Stimulated activated CD4-positive, alpha-beta T cell treated with anti-CD3 and anti-CD28 coated beads, Interleukin-1b, Interleukin-23, amount 100 ng/mL, for 48 hours (primary cell): ENCODE results near the gene TSPAN18.
A peak's percentile ranks its signal among the peaks of the same experiment; 100 is the strongest.

ENCODE experiments used
- DNase-seq: peaks from one replicate; pipeline ENCODE4 v3.0.0-alpha.2; 2020

The TSPAN18 gene

GRCh38 chr11:44803009-44803408 lies 76.2 kb downstream of the TSPAN18 start:
- DNase-seq: no peak

DNA sequence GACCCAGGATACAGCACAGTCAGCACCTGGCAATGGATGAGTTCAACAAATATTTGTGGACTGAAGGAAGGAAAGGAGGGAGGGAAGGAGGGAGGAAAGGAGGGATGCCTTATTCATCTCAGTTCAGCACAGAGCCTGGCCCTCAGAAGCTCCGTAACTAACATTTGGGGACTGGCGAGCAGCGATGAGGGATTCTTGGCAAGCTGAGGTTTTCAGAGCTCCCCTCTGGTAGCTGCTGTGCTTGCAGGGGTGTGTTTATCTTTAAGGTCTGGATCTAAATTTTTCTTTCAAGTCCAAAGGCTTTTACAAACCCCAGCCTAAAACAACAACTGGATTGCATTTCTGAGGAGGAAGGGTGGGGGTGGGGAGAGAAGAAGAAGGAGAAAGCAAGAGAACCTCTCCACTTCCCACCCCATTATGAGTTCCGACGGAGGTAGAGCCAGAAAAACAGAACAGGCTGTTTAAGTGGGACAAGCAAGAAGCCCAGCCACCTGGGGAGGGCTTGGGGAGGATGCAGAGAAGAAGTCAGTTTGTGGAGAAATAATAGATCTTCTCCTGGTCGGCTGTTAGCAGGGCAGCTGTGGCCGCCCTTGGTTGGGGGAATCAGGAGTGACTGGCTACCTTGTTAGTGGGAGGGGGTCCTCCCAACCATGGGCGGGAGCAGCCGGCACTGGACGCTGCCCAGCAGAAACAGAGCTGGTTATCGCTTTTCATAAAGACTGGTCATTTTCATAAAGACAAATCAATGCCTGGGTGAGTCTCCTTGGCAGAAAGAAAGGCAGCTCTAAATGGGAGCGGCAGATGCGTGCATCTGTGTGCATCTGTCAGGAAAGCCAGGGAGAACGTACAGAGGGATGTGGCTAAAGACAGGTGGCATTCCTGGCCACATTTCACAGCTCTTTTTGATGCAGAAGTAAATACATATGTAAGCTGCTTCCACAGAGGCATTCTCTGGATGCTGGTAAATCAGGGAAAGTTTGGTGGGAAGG lies 78.0 kb downstream of the TSPAN18 start:
- no peak for DNase-seq

GRCh38 chr11:44805596-44805995 lies 78.8 kb downstream of the TSPAN18 start:
- DNase-seq: no peak

GRCh38 chr11:44808053-44808753 lies 81.4 kb downstream of the TSPAN18 start:
- no peak for DNase-seq

GRCh38 chr11:44809283-44809682 lies 82.5 kb downstream of the TSPAN18 start:
- DNase-seq: no peak

- DNase-seq: no peak
Observed at GRCh38 chr11:44811841-44812448, 85.2 kb downstream of the TSPAN18 start.

GRCh38 chr11:44812971-44813370 lies 86.2 kb downstream of the TSPAN18 start:
- DNase-seq: no peak

GRCh38 chr11:44813401-44813800 lies 86.6 kb downstream of the TSPAN18 start:
- DNase-seq: no peak

- no peak for DNase-seq
Observed at GRCh38 chr11:44814881-44815592, 88.3 kb downstream of the TSPAN18 start.

DNA sequence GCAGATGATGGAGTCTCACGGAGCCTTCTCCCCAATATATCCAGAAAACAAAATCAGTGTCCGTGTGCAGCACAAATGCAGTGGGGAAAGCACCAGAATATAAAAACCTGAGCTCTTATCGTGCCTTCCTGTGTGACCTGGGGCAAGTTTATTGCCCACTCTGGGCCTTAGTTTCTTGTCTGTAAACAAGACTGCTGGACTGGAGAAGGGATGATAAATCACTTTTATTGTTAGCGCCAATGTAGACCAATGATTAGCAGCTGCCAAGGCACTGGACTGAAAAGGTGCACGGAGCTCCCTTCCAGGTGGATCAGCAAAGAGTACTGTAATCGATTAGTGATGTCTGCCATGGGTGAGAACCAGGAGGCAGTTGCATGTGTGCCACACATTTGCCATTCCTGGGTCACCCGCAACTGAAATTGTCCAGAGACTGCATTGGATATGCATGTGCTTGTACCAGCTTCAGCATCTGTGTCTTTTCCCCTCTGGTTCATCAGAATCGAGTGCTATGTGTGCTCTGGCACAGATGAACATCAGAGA lies 89.2 kb downstream of the TSPAN18 start:
- no peak for DNase-seq

DNA sequence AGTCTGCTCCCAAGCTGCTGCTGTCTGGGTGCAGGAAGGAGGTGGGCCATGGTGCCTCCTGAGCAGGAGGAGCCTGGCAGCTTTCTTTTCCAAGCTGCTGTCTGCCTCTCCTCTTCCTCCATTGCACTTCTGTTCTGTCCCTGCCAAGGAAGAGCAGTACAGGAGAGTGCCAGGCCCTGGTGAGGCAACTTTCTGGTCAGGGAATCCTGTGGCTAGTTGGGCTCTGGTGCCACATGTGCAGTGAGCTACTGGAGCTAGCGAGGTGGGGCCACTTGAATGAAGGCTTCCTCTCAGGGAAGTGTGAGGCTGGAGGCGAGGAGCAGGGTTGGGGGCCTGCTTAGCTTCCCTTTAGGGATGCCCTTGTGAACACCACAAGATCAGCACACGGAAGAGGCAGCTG lies 90.0 kb downstream of the TSPAN18 start:
- no peak for DNase-seq

DNA sequence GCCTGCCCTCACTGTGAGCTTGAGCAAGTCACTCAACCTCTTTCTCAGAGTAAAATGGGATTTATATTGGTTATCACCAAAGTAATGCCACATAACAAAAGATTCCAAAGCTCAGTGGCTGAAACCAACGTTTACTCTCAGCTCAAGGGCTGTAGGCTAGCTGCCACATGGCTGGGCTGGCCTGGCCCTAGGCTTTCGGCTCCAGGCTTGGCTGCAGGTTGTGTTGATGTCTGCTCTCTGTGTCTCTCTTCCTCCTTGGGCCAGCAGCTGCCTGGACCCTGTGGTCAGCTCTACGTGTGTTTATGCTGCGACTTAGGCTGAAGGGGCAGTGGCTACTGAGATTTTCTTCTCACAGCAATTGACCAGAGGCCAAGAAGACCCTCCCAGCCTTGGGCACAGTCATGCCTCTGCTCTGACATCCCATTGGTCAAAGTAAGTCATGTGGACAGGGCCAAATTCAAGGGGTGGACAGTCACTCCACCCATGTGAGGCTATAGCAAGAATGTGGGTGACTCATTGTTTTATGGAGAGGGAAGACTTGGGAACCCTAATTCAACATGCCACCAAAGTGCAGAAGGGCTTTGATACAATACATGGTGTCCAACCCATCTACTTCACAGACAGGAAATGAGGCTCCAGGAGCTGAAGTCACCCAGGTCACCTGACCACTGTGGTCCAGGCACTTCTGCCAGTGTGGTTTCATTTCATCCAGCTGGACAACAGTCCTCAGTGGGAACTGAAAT lies 90.6 kb downstream of the TSPAN18 start:
- DNase-seq: no peak

DNA sequence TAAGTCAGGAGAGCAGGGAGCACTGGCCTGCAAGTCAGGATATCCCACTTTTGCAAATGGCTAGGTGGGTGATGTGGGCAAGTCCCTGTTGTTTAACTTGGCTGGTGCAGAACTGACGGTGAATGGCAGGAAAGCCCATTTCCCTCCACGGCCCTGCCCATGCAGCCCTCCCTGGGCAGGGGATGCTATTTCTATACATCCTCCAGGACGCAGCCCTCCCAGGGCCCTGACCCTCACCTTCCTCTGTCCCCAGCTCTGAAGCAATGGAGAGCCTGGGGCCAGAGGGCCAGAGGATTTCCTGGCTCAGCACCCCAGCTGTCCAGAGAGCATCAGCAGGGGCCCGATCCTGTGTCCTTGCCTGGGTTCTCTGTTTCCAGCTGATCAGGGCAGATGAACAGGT lies 91.3 kb downstream of the TSPAN18 start:
- no peak for DNase-seq

DNA sequence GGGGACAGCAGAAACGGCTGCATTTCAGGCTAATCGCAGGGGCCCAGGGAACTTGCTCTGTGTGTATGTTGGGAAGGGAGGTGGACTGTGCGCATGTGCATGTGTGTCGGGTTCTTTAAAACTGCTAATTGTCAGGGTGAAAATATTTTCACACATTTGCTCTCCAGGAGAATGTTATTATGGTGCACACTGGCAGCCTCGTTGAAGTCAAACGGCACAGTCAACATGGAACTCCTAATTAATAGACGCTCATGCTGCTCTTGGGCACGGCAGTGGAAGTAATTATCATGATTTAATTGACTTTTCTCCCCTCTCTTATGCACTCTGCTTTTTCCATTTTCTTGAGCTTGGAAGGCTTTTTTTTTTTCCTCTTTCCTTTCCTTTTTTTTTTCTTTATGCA lies 92.6 kb downstream of the TSPAN18 start:
- DNase-seq: no peak

- DNase-seq: no peak
Observed at GRCh38 chr11:44822369-44822768, 95.6 kb downstream of the TSPAN18 start.

DNA sequence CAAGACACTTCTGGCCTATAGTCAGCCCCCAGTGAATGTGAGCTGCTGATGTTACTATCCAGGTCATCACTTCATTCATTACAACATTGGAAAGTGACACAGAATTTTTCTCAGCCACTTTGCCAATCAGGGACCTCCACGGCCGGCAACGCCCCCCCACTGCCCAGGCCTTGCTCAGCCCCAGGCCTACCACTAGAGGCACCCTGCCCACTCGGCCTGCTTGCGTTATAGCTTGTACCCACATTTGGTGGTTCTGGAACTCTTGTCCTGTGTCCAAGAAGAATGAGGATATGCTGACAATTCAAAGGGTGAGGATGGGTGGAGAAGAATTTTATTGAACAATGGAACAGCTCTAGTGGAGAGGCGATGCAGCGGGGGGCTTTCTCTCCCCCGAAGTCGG lies 96.2 kb downstream of the TSPAN18 start:
- peak; percentile 17 for DNase-seq

DNA sequence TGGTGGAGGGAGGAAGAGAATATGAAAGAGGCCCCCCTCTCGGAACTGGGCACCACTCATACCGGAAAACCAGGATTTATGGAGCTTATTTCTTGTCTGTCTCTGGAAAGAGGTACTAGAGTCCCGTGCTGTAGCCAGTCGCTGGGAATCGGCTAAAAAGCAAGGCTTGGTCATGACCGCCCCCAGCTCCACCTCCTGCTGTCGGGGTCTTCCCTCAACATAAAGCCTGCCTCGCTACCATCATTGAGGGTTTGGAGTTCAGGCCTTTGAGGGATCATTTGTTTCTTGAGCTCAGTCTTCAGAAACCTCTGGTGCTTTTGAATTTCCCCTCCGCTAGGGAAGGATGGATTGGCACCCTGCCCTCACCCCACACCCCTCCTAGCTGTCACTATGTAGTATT lies 97.1 kb downstream of the TSPAN18 start:
- DNase-seq: no peak

DNA sequence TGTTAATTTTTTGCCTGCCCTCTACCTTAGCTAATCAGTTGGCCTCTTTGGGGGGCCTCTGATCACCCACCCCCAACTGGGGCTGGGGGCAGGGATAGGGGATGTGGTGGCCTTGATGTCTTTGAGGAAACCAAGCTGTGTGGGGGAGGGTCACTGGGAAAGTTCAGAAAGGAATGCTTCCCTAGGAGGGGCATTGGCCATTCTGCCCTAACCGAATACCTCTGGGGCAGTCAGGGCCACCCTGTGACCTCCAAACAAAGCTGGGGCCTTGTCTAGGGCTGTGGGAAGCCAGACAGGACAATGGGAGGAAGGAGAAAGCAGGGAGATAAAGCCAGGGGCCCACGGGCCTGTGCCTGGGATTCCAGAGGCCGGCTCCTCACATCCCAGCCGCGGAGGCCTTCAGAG lies 97.5 kb downstream of the TSPAN18 start:
- no peak for DNase-seq

- no peak for DNase-seq
Observed at GRCh38 chr11:44825058-44825785, 98.5 kb downstream of the TSPAN18 start.

DNA sequence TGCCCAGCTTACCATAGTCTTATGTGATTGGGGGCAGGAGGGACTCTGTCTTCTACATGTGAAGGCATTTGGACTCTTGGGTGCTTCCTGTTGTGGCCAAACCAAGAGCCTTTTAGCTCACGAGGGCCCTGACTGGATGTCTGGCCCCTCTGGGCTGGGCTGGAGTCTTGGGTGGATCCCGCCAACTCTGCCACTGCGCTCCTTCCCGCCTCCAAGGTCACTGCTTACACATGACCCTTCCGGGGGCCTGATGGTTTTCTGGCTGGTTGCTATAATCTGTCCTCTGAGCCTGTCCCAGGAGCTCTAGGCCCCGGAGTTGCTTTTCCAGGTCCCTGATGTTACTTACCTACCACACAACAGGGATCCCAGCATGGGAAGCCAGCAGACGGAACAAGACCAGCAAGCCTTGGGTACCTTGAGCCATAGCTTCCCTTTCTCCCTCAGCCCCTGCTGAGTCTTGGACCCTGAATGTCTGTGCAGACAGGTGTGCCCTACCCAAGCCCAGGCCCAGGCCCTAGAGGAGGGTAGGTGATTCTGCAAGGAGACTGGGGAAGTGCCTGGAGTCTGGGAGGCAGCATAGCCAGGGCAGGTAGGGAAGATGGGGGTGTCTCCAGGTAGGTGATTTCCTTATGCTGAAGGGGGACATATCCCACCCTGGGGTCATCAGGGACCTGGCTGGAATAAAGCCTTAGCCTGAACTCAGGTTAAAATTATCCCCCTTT lies 100.3 kb downstream of the TSPAN18 start:
- no peak for DNase-seq

GRCh38 chr11:44828296-44828695 lies 101.5 kb downstream of the TSPAN18 start:
- no peak for DNase-seq
